ENCODE data around the gene FAM228B.

DNA sequence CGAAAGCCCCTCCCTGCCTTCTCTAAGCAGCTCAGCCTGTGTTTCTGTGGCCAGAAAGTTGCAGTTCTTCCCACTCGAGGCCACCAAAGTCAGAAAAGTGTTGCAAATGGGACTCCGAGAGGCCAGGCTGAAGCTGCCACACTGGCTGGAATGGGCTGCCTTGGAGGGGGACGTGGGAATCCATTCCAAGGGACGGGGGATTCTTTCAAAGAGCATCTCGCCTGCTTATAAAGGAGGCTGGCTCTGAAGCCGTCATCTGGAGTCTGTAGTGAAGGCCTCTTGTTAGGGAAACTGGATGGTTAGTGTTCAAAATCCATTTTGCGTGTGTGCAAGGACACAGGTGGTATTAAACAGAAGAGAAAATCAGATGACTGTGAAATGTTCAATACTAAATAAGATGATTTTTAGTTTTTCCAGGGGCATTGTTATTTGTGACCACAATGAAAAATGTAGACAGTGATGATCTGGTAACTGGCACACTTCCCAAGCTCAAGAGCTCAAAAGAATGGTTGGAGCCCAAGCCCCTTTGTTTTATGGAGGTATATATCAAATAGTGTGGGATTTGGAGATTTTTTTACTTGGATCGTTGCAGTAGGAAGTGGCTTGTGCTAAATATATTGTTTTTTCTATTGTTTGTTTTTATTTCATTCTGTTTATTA lies 782 bp downstream of the FAM228B start:
- no peak for TF ChIP-seq CTCF (IDR thresholded peaks at IDR 0.05; ENCODE audit: insufficient read depth, low read depth, low read length)
- TF ChIP-seq EZH2 (IDR thresholded peaks at IDR 0.05; ENCODE audit: insufficient read depth, low read length): no peak
